ENCODE results near the gene ARL10. TPM values are rescaled to one million over a fixed set of nuclear protein-coding genes. Genes with fewer than 3 reads are reported as not detected.

The ARL10 gene
- total RNA-seq, 1 donor from 2014 or later, result 9.1 TPM

DNA sequence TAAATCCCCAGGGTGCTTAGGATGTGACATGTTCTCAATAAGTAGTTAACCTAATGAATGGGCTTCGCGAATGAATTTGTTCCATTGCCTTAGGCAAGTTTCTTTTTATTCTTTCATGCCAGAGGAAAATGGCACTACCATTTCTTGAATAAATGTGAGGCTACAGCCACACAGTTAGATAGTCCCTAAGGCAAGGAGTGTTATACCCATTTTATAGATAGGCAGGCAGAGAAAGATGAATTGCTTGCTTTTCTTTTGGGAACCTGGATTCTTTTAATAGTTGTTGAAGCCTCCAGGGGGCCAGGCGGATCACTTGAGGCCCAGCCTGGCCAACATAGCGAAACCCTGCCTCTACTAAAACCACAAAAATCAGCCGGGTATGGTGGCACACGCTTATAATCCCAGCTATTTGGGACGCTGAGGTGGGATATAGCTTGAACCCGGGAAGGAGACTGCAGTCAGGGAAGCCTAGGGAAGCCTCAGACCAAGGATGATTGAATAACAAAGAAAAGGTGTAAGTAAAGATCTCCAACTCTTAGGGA, 22.2 kb downstream of the ARL10 start:
- Mint-ChIP-seq H3K4me3 (peak overlapping the region; percentile 98), H3K27me3 (ENCODE audit: insufficient read depth, low read depth) (peaks cover 11% of the 10 kb centered on the region), H3K4me1 (peaks cover 20% of the 10 kb centered on the region), H3K27ac (no peak overlapping the region), H3K36me3 (peaks cover 5% of the 10 kb centered on the region), H3K9me3 (no peaks in the 10 kb centered on the region)
- Histone ChIP-seq H3K4me1 (peaks cover 11% of the 10 kb centered on the region), H3K9ac (peak overlapping the region; percentile 46), H3F3A (ENCODE audit: low read depth) (peaks cover 7% of the 10 kb centered on the region), H2AFZ (replicated peaks) (no peak overlapping the region), H3K36me3 (no peaks in the 10 kb centered on the region), H3K27ac (no peak overlapping the region), H3K9me3 (ENCODE audit: low read depth) (no peaks in the 10 kb centered on the region), H3K4me2 (peak overlapping the region; percentile 87), H3K27me3 (no peaks in the 10 kb centered on the region), H3K79me2 (ENCODE audit: low read depth) (peaks cover 45% of the 10 kb centered on the region), H3K4me3 (peak overlapping the region; percentile 87), H4K20me1 (ENCODE audit: low read depth) (peaks cover 8% of the 10 kb centered on the region)
- no peak for TF ChIP-seq EZH2phosphoT487 (IDR thresholded peaks at IDR 0.05)
- TF ChIP-seq EZH2 (IDR thresholded peaks at IDR 0.05), result no peak
- TF ChIP-seq, protein P1, sequence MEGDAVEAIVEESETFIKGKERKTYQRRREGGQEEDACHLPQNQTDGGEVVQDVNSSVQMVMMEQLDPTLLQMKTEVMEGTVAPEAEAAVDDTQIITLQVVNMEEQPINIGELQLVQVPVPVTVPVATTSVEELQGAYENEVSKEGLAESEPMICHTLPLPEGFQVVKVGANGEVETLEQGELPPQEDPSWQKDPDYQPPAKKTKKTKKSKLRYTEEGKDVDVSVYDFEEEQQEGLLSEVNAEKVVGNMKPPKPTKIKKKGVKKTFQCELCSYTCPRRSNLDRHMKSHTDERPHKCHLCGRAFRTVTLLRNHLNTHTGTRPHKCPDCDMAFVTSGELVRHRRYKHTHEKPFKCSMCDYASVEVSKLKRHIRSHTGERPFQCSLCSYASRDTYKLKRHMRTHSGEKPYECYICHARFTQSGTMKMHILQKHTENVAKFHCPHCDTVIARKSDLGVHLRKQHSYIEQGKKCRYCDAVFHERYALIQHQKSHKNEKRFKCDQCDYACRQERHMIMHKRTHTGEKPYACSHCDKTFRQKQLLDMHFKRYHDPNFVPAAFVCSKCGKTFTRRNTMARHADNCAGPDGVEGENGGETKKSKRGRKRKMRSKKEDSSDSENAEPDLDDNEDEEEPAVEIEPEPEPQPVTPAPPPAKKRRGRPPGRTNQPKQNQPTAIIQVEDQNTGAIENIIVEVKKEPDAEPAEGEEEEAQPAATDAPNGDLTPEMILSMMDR (IDR thresholded peaks at IDR 0.05), result no peak
- DNase-seq (ENCODE audit: low spot score), result no peak

DNA sequence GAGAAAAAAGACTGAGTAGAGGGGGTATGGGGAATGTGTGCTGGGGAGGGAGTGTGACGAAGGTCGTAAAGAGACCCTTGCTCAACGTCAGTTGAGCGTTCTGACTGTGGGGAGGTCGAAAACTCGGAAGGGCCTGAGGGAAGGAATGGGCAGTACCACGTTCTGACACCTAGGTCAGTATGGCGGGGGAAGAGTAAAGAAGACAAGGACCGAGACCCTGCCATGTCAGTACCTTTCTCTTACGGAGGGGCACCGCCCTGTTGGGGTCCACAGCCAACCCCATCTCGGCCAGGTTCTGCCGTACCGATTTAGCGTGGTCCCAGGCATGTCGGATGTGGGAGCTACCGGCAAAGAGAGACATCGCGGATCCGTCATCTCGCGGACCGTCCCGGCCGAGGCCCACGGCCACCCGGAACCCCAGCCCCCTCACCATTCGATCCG, 22.7 kb downstream of the ARL10 start:
- H3K27ac ChIP-seq, result no peak overlapping the region
- H3K36me3 ChIP-seq, result no peaks in the 10 kb centered on the region
- Mint-ChIP-seq H3K4me3 (peak overlapping the region; percentile 98), H3K27me3 (ENCODE audit: insufficient read depth, low read depth) (peaks cover 11% of the 10 kb centered on the region), H3K4me1 (peaks cover 20% of the 10 kb centered on the region), H3K9me3 (no peaks in the 10 kb centered on the region), H3K27ac (peak overlapping the region; percentile 80), H3K36me3 (peaks cover 5% of the 10 kb centered on the region)
- no peak overlapping the region for H2AFZ ChIP-seq (replicated peaks)
- H3K79me2 ChIP-seq (ENCODE audit: low read depth), result peaks cover 45% of the 10 kb centered on the region
- H3K9ac ChIP-seq, result peak overlapping the region; percentile 46
- H3K4me3 ChIP-seq, result peak overlapping the region; percentile 87
- peaks cover 7% of the 10 kb centered on the region for H3F3A ChIP-seq (ENCODE audit: low read depth)
- H4K20me1 ChIP-seq (ENCODE audit: low read depth), result peaks cover 8% of the 10 kb centered on the region
- DNase-seq (ENCODE audit: low spot score), result peak; percentile 31
- H3K4me2 ChIP-seq, result peak overlapping the region; percentile 87
- no peaks in the 10 kb centered on the region for H3K9me3 ChIP-seq (ENCODE audit: low read depth)
- H3K4me1 ChIP-seq, result peaks cover 11% of the 10 kb centered on the region
- TF ChIP-seq EZH2 (IDR thresholded peaks at IDR 0.05) (no peak), EZH2phosphoT487 (IDR thresholded peaks at IDR 0.05) (no peak)
- TF ChIP-seq, protein P1 (IDR thresholded peaks at IDR 0.05), result no peak
- no peaks in the 10 kb centered on the region for H3K27me3 ChIP-seq

DNA sequence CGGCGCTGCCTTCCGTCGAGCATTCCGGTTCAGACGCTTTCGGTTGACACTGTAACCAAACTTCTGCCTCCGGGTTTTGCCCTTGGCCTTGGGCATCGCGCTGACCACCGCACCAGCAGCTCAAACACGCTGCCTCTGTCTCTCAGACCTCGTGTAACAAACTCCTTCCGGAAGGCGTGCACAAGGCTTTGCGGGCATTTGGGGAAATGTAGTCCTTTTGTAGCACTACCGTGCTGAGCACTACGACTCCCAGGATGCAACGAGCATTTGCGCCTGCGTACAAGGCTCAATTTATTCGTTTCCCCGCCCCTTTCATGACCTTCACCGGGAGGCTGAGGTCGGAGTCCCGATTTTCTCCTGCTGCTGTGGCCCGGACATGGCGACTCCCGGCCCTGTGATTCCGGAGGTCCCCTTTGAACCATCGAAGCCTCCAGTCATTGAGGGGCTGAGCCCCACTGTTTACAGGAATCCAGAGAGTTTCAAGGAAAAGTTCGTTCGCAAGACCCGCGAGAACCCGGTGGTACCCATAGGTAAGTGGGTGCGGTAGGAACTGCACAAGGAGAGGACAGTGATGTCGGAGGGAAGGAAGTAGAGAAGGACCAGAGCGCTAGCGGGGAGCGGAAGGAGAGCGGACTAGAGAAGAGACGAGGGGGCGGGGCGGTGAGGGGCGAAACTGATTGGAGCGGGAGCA, 23.3 kb downstream of the ARL10 start, which contains the start of the genes HIGD2A and NOP16:
TSS of gene HIGD2A (plus strand) at position 308 of the 691 bp plus-strand sequence. CDS start at position 377, 69 bp downstream.
TSS of gene NOP16 (minus strand) at position 155 of the 691 bp plus-strand sequence. CDS start at position 96, 59 bp downstream.
- no peaks in the 10 kb centered on the region for H3K27me3 ChIP-seq
- DNase-seq (ENCODE audit: low spot score), result peak; percentile 99
- H3K4me1 ChIP-seq, result peaks cover 11% of the 10 kb centered on the region
- H3K4me1 Mint-ChIP-seq, result peaks cover 20% of the 10 kb centered on the region
- H3K4me2 ChIP-seq, result peak within 1 kb of the TSS; percentile 87
- H3K9me3 ChIP-seq (ENCODE audit: low read depth), result no peaks in the 10 kb centered on the region
- peaks cover 7% of the 10 kb centered on the region for H3F3A ChIP-seq (ENCODE audit: low read depth)
- H2AFZ ChIP-seq (replicated peaks), result peak within 1 kb of the TSS; percentile 84
- peaks cover 45% of the 10 kb centered on the region for H3K79me2 ChIP-seq (ENCODE audit: low read depth)
- peak within 1 kb of the TSS; percentile 98 for H3K4me3 Mint-ChIP-seq
- H4K20me1 ChIP-seq (ENCODE audit: low read depth), result peaks cover 8% of the 10 kb centered on the region
- H3K4me3 ChIP-seq, result peak within 1 kb of the TSS; percentile 87
- no peaks in the 10 kb centered on the region for H3K36me3 ChIP-seq
- peak within 1 kb of the TSS; percentile 78 for H3K27ac ChIP-seq
- peaks cover 5% of the 10 kb centered on the region for H3K36me3 Mint-ChIP-seq
- H3K9me3 Mint-ChIP-seq, result no peaks in the 10 kb centered on the region
- H3K27ac Mint-ChIP-seq, result peak within 1 kb of the TSS; percentile 99
- TF ChIP-seq EZH2 (IDR thresholded peaks at IDR 0.05), result no peak
- TF ChIP-seq EZH2phosphoT487 (IDR thresholded peaks at IDR 0.05), result no peak
- TF ChIP-seq, protein P1 (IDR thresholded peaks at IDR 0.05), result no peak
- H3K27me3 Mint-ChIP-seq (ENCODE audit: insufficient read depth, low read depth), result peaks cover 12% of the 10 kb centered on the region
- peak within 1 kb of the TSS; percentile 51 for H3K9ac ChIP-seq

All from neural progenitor cell (in vitro differentiated cells).